Mammary epithelial cell (primary cell): ENCODE data around the gene NOS2.

Experiments
- CTCF ChIP-seq, 2 donors: IDR thresholded peaks in 1 of 2; conservative IDR thresholded peaks in 1 of 2; 2 replicates each; pipeline ENCODE4 v1.5.1; 2011 to 2012; ENCODE audit warnings: inconsistent platforms in 2 of 2, low read length in 2 of 2, mild to moderate bottlenecking in 2 of 2, control low read depth in 1 of 2, low read depth in 1 of 2; ENCODE audit not compliant: insufficient read depth in 1 of 2; ENCODE audit errors: extremely low read depth in 1 of 2
- EZH2 ChIP-seq: IDR thresholded peaks from 2 replicates; pipeline ENCODE4 v1.6.1; 2012; ENCODE audit warnings: low read length, inconsistent platforms, borderline replicate concordance

- TF ChIP-seq CTCF (conservative IDR thresholded peaks at IDR 0.05 in 1 of 2, IDR thresholded peaks at IDR 0.05 in 1 of 2; ENCODE audit: extremely low read depth in 1 of 2, insufficient read depth in 1 of 2, low read depth in 1 of 2, low read length in 2 of 2) (no peak), EZH2 (no peak)
Observed at GRCh38 chr17:27848931-27849330, 48.6 kb upstream of the NOS2 start.
